LNCaP clone FGC (cell line): Measurements from ENCODE around the gene PALMD.

Experiments used
- DNase-seq: peaks from one replicate; pipeline ENCODE4 v3.0.0-alpha.2; 2011; ENCODE audit warnings: low read depth
- H3K4me3 ChIP-seq: 2 replicates; pipeline ENCODE4 v1.5.1; 2011; ENCODE audit warnings: mild to moderate bottlenecking, low read depth, low read length, control low read depth
- CTCF ChIP-seq: IDR thresholded peaks from 2 replicates; pipeline ENCODE4 v1.5.1; 2012; ENCODE audit warnings: mild to moderate bottlenecking; ENCODE audit not compliant: control insufficient read depth, insufficient read depth; ENCODE audit errors: extremely low read depth

PALMD gene

GRCh38 chr1:99602404-99602969 is 43.4 kb upstream of the PALMD start:
- H3K4me3 ChIP-seq = no peak overlapping the region
- no peak for TF ChIP-seq CTCF
- DNase-seq = no peak

- no peak for DNase-seq
- no peak for TF ChIP-seq CTCF
- no peak overlapping the region for H3K4me3 ChIP-seq
Observed at GRCh38 chr1:99603699-99604560, 42.0 kb upstream of the PALMD start.

GRCh38 chr1:99606306-99606705 is 39.6 kb upstream of the PALMD start:
- no peak for TF ChIP-seq CTCF
- H3K4me3 ChIP-seq = no peak overlapping the region
- no peak for DNase-seq

GRCh38 chr1:99607590-99607989 is 38.3 kb upstream of the PALMD start:
- no peak overlapping the region for H3K4me3 ChIP-seq
- DNase-seq = no peak
- TF ChIP-seq CTCF = no peak

- DNase-seq = no peak
- TF ChIP-seq CTCF = no peak
Observed at GRCh38 chr1:99608058-99608457, 37.9 kb upstream of the PALMD start.

GRCh38 chr1:99613716-99614115 is 32.2 kb upstream of the PALMD start:
- no peak for DNase-seq
- TF ChIP-seq CTCF = no peak
- H3K4me3 ChIP-seq = no peak overlapping the region

More at GRCh38 chr1:99608058-99608457, 37.9 kb upstream of the PALMD start:
- H3K4me3 ChIP-seq = no peak overlapping the region
